VCaP (cell line): ENCODE results near the gene CCL24.

Source experiments
- H3K27ac ChIP-seq: fragments of 450-650 bp; 2 replicates; pipeline ENCODE4 v1.5.1; 2017
- CTCF ChIP-seq: fragments of 450-650 bp; conservative IDR thresholded peaks from 2 replicates; pipeline ENCODE4 v1.5.1; 2017; ENCODE audit warnings: mild to moderate bottlenecking, moderate library complexity

Gene CCL24

GRCh38 chr7:75771224-75771623, 42.4 kb downstream of the CCL24 start:
- TF ChIP-seq CTCF = no peak
- no peak overlapping the region for H3K27ac ChIP-seq

- peak overlapping the region; percentile 20; the same call in 1 of the 2 replicates for H3K27ac ChIP-seq
- TF ChIP-seq CTCF = peak; percentile 89
Measured at GRCh38 chr7:75762350-75762917, 51.2 kb downstream of the CCL24 start.

GRCh38 chr7:75761801-75762200, 51.8 kb downstream of the CCL24 start:
- peak overlapping the region; percentile 20; the same call in 1 of the 2 replicates for H3K27ac ChIP-seq
